Tibial artery (tissue), 4 donors: ENCODE measurements around the gene ADIPOQ.
"Not testable (repeated sequence)": the region's sequence is repeated elsewhere in the genome, so short reads cannot be mapped to it uniquely, and the experiment has no call there.

Source experiments
- DNase-seq, 2 donors: peaks; one replicate each; pipeline ENCODE4 v3.0.0-alpha.2; 2019
- H3K27ac ChIP-seq, 2 donors: fragments of 200-600 bp; sonication (generic) in 1 of 2; 1 replicate in 1 of 2; 2 replicates in 1 of 2; pipeline ENCODE4 v1.5.1; 2018 to 2019; ENCODE audit warnings: mild to moderate bottlenecking in 1 of 2
- H3K27me3 ChIP-seq, 2 donors: fragments of 200-600 bp; sonication (generic) in 1 of 2; one replicate each; pipeline versions ENCODE4 v1.5.1 to v1.6.0; 2016 to 2019
- H3K36me3 ChIP-seq, 3 donors: fragments of 200-600 bp; sonication (generic) in 2 of 3; one replicate each; pipeline ENCODE4 v1.5.1; 2016 to 2019; ENCODE audit warnings: mild to moderate bottlenecking in 2 of 3
- H3K4me1 ChIP-seq, 4 donors: fragments of 200-600 bp; sonication (generic) in 2 of 4; 1 replicate in 3 of 4; 2 replicates in 1 of 4; pipeline ENCODE4 v1.5.1; 2016 to 2019
- H3K4me3 ChIP-seq, 2 donors: fragments of 200-600 bp; sonication (generic) in 1 of 2; 1 replicate in 1 of 2; 2 replicates in 1 of 2; pipeline ENCODE4 v1.5.1; 2018 to 2019; ENCODE audit warnings: mild to moderate bottlenecking in 2 of 2
- H3K9me3 ChIP-seq, 3 donors: fragments of 200-600 bp; sonication (generic) in 1 of 3; one replicate each; pipeline ENCODE4 v1.5.1; 2016 to 2019
- intact Hi-C: fragments of 100-400 bp; cut with DNase I; formaldehyde crosslinking; loops from one replicate; pipeline ENCODE4 v1.15.0; 2023; ENCODE audit warnings: low total_unique reads
- TF ChIP-seq, protein P1 (sequence below), 2 experiments: fragments of 200-600 bp in 1 of 2; fragments of 450-650 bp in 1 of 2; IDR thresholded peaks; one replicate each; pipeline ENCODE4 v1.5.1; 2017 to 2019; ENCODE audit warnings: antibody characterized with exemption in 2 of 2, mild to moderate bottlenecking in 1 of 2, moderate library complexity in 1 of 2

Gene ADIPOQ

DNA sequence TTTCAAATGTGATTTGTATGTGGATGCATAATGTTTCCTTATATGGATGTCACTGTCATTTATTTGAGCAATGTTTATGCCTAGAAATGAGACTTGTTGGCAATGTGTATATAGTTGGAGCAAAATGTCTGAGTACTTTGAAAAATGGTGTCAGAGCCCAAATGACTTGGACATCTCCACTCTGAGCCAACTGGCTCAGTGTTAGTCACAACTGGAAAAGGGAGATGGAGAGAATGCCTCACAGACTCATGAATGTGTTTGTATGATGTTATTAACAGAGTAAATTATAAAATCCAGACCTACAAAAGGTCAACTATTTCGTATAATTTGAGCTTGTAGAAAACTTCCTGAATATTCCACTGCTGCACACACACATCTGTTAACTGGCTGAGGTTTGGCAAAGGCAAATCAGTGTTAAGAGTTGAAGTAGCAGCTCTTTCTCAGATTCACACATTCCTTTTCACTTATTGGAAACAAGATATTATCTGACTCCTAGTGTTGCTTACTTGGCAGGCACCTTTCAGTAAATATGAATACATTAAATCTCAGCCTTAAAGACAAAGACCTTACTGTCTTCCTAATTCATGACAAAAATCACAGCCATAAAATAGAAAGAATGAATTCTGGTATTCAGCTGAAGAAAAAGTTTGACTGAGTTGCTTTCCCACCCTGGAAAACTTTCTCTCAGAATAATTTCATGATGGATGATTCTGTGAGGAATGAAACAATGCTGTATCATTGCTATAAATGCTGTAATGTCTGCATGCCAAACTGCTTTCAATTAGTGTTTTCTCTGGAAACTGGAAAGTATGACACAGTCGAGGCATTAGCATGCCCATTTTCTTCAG, 27.0 kb downstream of the ADIPOQ start:
- TF ChIP-seq, protein P1, sequence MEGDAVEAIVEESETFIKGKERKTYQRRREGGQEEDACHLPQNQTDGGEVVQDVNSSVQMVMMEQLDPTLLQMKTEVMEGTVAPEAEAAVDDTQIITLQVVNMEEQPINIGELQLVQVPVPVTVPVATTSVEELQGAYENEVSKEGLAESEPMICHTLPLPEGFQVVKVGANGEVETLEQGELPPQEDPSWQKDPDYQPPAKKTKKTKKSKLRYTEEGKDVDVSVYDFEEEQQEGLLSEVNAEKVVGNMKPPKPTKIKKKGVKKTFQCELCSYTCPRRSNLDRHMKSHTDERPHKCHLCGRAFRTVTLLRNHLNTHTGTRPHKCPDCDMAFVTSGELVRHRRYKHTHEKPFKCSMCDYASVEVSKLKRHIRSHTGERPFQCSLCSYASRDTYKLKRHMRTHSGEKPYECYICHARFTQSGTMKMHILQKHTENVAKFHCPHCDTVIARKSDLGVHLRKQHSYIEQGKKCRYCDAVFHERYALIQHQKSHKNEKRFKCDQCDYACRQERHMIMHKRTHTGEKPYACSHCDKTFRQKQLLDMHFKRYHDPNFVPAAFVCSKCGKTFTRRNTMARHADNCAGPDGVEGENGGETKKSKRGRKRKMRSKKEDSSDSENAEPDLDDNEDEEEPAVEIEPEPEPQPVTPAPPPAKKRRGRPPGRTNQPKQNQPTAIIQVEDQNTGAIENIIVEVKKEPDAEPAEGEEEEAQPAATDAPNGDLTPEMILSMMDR (IDR thresholded peaks at IDR 0.05) = no peak
- Histone ChIP-seq H3K4me3 (no peak overlapping the region), H3K9me3 (no peaks in the 10 kb centered on the region), H3K27ac (no peak overlapping the region), H3K36me3 (no peaks in the 10 kb centered on the region), H3K4me1 (no peaks in the 10 kb centered on the region), H3K27me3 (no peaks in the 10 kb centered on the region)
- no peak for DNase-seq
- intact Hi-C loops = no loop called here

DNA sequence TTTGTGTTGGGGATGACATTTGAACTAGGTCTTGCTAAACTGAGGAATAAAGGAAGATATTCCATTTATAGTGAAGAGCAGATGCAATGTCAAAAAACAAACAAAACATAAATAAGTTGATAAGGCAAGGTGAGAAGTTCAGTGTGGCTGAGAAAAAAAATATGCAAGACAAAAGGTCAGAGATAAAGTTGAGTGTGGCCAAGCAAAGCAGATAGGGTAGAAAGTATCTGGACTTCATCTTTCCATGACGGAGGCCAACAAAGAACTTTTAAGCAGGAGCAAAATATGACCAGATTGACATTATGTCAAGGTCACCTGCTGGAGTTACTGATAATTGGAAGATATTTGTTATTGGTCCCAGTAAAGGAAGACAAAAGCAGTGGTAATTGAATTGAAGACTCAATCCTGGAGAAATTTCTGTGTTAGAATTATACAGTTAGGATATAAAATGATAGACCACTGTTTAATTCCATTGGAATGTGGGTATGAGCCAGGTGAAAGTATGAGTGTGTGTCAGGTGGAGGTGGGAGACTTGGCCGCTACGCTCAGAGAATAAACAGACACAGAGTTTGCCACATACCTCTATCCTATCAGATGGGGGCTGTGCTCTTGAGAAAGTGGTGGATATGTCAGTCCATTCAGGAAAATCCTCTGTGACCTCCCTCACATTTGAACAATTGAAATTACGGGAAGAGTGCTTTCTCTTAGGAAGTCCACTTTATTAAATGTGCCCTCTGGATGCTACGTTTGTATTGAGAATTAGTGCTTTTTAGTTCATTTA, 28.1 kb downstream of the ADIPOQ start:
- Histone ChIP-seq H3K4me3 (no peak overlapping the region), H3K4me1 (no peaks in the 10 kb centered on the region), H3K9me3 (no peaks in the 10 kb centered on the region), H3K27me3 (no peaks in the 10 kb centered on the region), H3K36me3 (no peaks in the 10 kb centered on the region), H3K27ac (no peak overlapping the region)
- TF ChIP-seq, protein P1 (IDR thresholded peaks at IDR 0.05) = no peak
- DNase-seq = no peak
- intact Hi-C loops = no loop called here

DNA sequence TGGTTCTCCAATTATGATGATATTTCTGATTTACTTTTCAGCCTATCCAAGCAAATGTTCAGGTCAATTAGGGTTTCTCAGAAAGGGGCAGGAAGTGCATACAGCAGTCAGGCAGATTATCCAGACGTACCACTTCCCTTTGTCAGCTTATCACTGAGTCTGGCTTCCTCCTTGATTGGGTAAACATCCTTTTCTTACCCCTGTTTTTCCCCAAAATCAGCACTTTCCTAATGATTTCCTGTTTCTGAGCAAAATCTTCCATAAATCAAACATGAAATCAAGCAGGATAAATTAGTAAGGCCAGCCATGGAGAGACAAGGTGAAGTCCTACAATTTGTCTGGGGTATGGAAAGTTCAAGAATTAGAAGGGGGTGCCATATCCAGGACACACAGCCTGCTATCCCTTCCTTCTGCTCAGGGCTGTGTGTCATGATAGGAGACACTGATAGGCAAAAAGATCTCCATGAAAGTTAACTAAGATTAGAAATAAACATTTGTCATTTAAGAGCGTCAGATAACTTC, 29.0 kb downstream of the ADIPOQ start:
- Histone ChIP-seq H3K9me3 (no peaks in the 10 kb centered on the region), H3K27me3 (no peaks in the 10 kb centered on the region), H3K36me3 (no peaks in the 10 kb centered on the region), H3K4me3 (no peak overlapping the region), H3K4me1 (no peaks in the 10 kb centered on the region), H3K27ac (no peak overlapping the region)
- TF ChIP-seq, protein P1 (IDR thresholded peaks at IDR 0.05) = no peak
- intact Hi-C loops = no loop called here
- DNase-seq = no peak

DNA sequence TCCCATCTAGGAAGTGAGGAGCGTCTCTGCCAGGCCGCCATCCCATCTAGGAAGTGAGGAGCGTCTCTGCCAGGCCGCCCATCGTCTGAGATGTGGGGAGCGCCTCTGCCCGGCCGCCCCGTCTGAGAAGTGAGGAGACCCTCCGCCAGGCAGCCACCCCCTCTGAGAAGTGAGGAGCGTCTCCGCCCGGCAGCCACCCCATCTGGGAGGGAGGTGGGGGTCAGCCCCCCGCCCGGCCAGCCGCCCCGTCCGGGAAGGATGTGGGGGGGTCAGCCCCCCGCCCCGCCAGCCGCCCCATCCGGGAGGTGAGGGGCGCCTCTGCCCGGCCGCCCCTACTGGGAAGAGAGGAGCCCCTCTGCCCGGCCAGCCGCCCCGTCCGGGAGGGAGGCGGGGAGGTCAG, 31.3 kb downstream of the ADIPOQ start:
- H3K27ac ChIP-seq, H3K4me1 ChIP-seq, H3K27me3 ChIP-seq, H3K36me3 ChIP-seq, H3K4me3 ChIP-seq, DNase-seq, H3K9me3 ChIP-seq, intact Hi-C loops: not testable (repeated sequence)

DNA sequence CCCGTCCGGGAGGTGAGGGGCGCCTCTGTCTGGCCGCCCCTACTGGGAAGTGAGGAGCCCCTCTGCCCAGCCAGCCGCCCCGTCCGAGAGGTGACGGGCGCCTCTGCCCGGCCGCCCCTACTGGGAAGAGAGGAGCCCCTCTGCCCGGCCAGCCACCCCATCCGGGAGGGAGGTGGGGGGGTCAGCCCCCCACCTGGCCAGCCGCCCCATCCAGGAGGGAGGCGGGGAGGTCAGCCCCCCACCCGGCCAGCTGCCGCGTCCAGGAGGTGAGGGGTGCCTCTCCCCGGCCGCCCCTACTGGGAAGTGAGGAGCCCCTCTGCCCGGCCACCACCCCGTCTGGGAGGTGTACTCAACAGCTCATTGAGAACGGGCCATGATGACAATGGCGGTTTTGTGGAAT, 31.7 kb downstream of the ADIPOQ start:
- H3K27ac ChIP-seq, H3K4me1 ChIP-seq, H3K9me3 ChIP-seq, H3K4me3 ChIP-seq, H3K36me3 ChIP-seq, H3K27me3 ChIP-seq, intact Hi-C loops, DNase-seq: not testable (repeated sequence)

DNA sequence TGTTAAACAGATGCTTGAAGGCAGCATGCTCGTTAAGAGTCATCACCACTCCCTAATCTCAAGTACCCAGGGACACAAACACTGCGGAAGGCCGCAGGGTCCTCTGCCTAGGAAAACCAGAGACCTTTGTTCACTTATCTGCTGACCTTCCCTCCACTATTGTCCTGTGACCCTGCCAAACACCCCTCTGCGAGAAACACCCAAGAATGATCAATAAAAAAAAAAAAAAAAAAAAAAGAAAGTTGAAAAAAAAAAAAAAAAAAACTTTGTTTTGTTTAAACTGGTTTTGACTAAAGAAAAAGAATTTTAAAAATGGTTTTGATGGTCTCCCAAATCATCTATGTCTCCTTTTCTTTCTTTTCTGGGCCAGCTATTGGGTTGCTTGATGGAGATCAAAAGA, 32.3 kb downstream of the ADIPOQ start:
- H3K9me3 ChIP-seq, intact Hi-C loops, H3K4me1 ChIP-seq, H3K4me3 ChIP-seq, DNase-seq, H3K36me3 ChIP-seq, H3K27me3 ChIP-seq, H3K27ac ChIP-seq: not testable (repeated sequence)

DNA sequence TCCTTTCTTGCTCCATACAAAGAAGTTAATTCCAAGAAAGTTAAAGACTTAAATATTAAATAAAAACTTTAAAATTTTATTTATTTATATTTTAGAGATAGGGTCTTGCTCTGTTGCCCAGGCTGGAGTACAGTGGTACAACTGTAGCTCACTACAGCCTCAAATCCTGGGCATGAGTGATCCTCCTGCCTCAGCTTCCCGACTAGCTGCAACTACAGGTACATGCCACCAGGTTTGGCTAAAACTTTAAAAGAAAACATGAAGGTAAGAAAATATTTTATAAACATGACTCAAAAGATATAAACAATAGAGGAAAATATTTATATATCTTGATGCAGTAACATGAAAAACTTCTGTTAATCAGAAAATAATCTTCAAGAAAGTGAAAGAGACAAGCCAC, 33.2 kb downstream of the ADIPOQ start:
- intact Hi-C loops = no loop called here
- H3K4me3 ChIP-seq = no peak overlapping the region
- TF ChIP-seq, protein P1 (IDR thresholded peaks at IDR 0.05) = no peak
- no peaks in the 10 kb centered on the region for H3K36me3 ChIP-seq
- no peak for DNase-seq
- no peak overlapping the region for H3K27ac ChIP-seq
- H3K9me3 ChIP-seq = no peaks in the 10 kb centered on the region
- H3K4me1 ChIP-seq = no peaks in the 10 kb centered on the region
- H3K27me3 ChIP-seq = no peaks in the 10 kb centered on the region
